Measurements from ENCODE around the gene CLEC20A. TPM values are rescaled to one million over a fixed set of nuclear protein-coding genes. Genes with fewer than 3 reads are reported as not detected.

CLEC20A gene
- total and polyA plus RNA-seq, 7 donors, result 0.22 TPM; not detected in 6

DNA sequence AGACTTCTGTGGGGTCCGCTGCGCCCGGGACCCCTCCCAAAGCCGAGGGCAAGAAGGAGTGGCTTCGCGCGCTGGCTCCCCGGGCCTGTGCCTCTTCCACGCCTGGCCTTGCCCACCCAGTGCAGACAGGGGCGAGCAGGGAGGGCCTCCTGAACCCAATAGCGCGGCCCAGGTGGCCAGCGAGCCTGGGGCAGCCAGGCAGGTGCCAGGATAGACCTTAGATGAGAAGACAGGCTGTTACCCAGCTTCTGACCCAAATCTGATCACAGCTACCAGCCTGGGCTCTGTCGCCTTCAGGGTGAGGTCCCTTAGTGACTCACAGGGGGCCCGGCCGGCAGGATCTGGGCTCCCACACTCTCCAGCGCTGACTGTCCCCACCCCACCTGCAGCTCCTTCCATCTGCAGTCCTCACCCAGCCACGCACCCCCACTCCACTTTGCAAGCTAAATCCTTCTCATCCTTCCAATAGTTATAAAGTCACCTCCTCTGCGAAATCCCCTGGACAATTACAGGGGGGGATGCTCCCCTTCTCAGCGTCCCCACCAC, 9.6 kb downstream of the CLEC20A start:
- TF ChIP-seq CTCF (IDR thresholded peaks at IDR 0.05), result no peak
- DNase-seq, result no peak
- ATAC-seq, result peak in 3 of 4 donors; percentile 25 to 31 (median 27)
- WGBS, 3 donors, result 43 to 47% (median 46%) methylated on average over 18 to 20 of the region's 20 CpGs
- Histone ChIP-seq H3K4me3 (peak overlapping the region; percentile 52), H3K9me3 (no peaks in the 10 kb centered on the region), H3K4me1 (peaks cover 4% of the 10 kb centered on the region), H3K27me3 (ENCODE audit: insufficient read depth in 3 of 3, low read length in 2 of 3) (peaks cover 0 to 13% (median 0%) of the 10 kb centered on the region in 3 donors), H3K27ac (no peak overlapping the region), H3K36me3 (ENCODE audit: insufficient read depth in 1 of 2, low read depth in 1 of 2) (no peaks in the 10 kb centered on the region)
- intact Hi-C loops (cut with DNase I), result no loop called here

- Histone ChIP-seq H3K9me3 (no peaks in the 10 kb centered on the region), H3K4me3 (peak overlapping the region; percentile 52), H3K27ac (no peak overlapping the region), H3K4me1 (peaks cover 4% of the 10 kb centered on the region), H3K36me3 (ENCODE audit: insufficient read depth in 1 of 2, low read depth in 1 of 2) (no peaks in the 10 kb centered on the region), H3K27me3 (ENCODE audit: insufficient read depth in 3 of 3, low read length in 2 of 3) (peaks cover 0 to 13% (median 0%) of the 10 kb centered on the region in 3 donors)
- WGBS, 3 donors, result 28 to 39% (median 28%) methylated on average over 35 to 54 of the region's 54 CpGs
- DNase-seq (peak in 1 of 2 donors; percentile 23), ATAC-seq (peak; percentile 19 to 55 (median 54))
- intact Hi-C loops (cut with DNase I), result no loop called here
- TF ChIP-seq CTCF (IDR thresholded peaks at IDR 0.05), result no peak
Measured at GRCh38 chr1:178486100-178487069, 10.4 kb downstream of the CLEC20A start.

DNA sequence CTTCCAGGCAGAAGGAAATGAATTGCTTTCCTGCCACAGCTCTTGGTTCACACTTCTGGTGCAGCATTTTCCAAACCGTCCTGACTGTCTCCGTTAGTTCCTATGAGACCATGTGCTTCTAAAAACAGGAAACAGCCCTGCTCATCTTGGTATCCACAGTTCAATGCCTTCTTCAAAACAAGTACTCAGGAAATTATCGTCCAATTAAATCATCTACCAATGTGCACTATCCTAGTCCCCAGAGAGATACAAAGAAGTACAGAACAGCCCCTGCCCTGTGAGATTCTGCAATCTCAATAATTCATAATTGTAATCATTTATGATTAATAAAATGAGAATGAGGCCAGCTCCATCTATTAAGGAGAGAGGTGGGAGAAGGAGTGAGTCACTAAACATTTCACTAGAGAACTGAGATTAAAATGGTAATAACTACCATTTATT, 11.2 kb downstream of the CLEC20A start:
- no peak for DNase-seq
- H3K9me3 ChIP-seq, result no peaks in the 10 kb centered on the region
- no peak for TF ChIP-seq CTCF (IDR thresholded peaks at IDR 0.05)
- ATAC-seq, result no peak
- H3K4me1 ChIP-seq, result peaks cover 4% of the 10 kb centered on the region
- no peaks in the 10 kb centered on the region for H3K36me3 ChIP-seq (ENCODE audit: insufficient read depth in 1 of 2, low read depth in 1 of 2)
- WGBS, 3 donors, result 53 to 63% (median 62%) methylated on average over 3 of the region's 3 CpGs
- intact Hi-C loops (cut with DNase I), result no loop called here
- H3K27ac ChIP-seq, result no peak overlapping the region
- peaks cover 0 to 13% (median 0%) of the 10 kb centered on the region in 3 donors for H3K27me3 ChIP-seq (ENCODE audit: insufficient read depth in 3 of 3, low read length in 2 of 3)
- H3K4me3 ChIP-seq, result no peak overlapping the region

DNA sequence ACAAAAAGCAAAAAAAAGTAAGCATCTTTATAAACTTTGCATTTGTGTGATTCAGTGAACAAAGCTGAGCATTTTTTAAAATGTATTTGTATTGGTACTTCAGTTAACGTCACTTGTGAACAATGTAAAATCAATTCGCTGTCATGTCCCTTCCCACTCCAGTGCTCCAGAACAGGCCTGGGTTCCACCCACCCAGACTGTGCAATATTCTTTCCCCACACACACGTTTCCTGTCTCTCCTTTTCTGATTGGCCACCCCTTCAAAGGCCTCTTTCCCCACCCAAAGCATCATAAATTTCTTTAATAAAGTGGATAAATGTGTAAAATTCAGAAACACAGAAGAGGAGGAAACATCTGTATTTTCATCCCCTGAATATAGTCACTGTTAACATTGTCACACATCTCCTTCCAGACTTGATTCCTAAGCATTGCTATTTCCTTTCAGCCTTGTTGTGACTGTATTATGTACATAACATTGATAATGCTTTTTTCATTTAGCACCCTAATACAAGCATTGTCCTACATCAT, 12.0 kb downstream of the CLEC20A start:
- Histone ChIP-seq H3K36me3 (ENCODE audit: insufficient read depth in 1 of 2, low read depth in 1 of 2) (peaks cover 0 to 5% of the 10 kb centered on the region in 2 donors), H3K27me3 (ENCODE audit: insufficient read depth in 3 of 3, low read length in 2 of 3) (peaks cover 0 to 13% (median 0%) of the 10 kb centered on the region in 3 donors), H3K9me3 (no peaks in the 10 kb centered on the region), H3K27ac (no peak overlapping the region), H3K4me1 (peaks cover 4% of the 10 kb centered on the region), H3K4me3 (no peak overlapping the region)
- WGBS, 3 donors, result 64 to 71% (median 68%) methylated on average over 3 of the region's 3 CpGs
- no peak for DNase-seq
- intact Hi-C loops (cut with DNase I), result no loop called here
- no peak for TF ChIP-seq CTCF (IDR thresholded peaks at IDR 0.05)
- ATAC-seq, result no peak

Data from psoas muscle (tissue), 8 donors.